HFF-Myc (cell line): Measurements from ENCODE around the gene RDH5.

Experiments
- DNase-seq: peaks from one replicate; pipeline ENCODE4 v3.0.0-alpha.2; 2011; ENCODE audit warnings: low read depth; ENCODE audit errors: extremely low read depth
- H3K4me3 ChIP-seq: replicated peaks from 2 replicates; pipeline ENCODE4 v1.5.1; 2011; ENCODE audit warnings: low read depth, mild to moderate bottlenecking, control low read depth, low read length
- TF ChIP-seq, protein P1 (sequence below): IDR thresholded peaks from 2 replicates; pipeline ENCODE4 v1.5.1; 2012; ENCODE audit warnings: mild to moderate bottlenecking, low read depth, low read length, control low read depth; ENCODE audit errors: missing control alignments

The RDH5 gene

DNA sequence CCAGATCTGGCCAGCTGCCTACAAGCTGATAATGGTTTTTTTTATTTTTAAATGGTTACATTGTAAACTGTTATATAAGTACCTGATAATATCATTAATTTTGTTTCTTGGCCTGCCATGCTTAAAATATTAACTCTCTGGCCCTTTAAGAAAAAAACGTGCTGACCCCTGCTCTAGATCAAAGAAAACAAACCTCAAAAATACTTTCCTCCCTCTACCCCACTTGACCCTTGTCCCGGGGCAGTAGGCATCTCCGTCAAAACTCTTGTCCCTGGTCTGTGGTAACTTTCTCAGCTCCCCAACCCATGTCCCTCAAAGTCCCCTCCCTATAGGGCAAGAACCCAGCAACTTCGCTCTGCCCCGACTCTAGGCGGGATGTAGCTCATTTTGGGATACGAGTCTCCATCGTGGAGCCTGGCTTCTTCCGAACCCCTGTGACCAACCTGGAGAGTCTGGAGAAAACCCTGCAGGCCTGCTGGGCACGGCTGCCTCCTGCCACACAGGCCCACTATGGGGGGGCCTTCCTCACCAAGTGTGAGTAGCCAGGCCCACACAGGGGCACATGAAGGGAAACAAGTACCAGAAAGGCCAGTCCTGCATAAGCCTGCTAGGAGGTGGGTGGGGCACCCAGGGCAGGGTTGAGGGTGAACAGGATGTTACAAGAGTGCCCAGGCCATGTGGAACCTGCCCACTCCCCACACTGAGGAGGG is 3.5 kb downstream of the RDH5 start:
- H3K4me3 ChIP-seq: no peak overlapping the region
- DNase-seq: no peak
- TF ChIP-seq, protein P1, sequence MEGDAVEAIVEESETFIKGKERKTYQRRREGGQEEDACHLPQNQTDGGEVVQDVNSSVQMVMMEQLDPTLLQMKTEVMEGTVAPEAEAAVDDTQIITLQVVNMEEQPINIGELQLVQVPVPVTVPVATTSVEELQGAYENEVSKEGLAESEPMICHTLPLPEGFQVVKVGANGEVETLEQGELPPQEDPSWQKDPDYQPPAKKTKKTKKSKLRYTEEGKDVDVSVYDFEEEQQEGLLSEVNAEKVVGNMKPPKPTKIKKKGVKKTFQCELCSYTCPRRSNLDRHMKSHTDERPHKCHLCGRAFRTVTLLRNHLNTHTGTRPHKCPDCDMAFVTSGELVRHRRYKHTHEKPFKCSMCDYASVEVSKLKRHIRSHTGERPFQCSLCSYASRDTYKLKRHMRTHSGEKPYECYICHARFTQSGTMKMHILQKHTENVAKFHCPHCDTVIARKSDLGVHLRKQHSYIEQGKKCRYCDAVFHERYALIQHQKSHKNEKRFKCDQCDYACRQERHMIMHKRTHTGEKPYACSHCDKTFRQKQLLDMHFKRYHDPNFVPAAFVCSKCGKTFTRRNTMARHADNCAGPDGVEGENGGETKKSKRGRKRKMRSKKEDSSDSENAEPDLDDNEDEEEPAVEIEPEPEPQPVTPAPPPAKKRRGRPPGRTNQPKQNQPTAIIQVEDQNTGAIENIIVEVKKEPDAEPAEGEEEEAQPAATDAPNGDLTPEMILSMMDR: no peak

DNA sequence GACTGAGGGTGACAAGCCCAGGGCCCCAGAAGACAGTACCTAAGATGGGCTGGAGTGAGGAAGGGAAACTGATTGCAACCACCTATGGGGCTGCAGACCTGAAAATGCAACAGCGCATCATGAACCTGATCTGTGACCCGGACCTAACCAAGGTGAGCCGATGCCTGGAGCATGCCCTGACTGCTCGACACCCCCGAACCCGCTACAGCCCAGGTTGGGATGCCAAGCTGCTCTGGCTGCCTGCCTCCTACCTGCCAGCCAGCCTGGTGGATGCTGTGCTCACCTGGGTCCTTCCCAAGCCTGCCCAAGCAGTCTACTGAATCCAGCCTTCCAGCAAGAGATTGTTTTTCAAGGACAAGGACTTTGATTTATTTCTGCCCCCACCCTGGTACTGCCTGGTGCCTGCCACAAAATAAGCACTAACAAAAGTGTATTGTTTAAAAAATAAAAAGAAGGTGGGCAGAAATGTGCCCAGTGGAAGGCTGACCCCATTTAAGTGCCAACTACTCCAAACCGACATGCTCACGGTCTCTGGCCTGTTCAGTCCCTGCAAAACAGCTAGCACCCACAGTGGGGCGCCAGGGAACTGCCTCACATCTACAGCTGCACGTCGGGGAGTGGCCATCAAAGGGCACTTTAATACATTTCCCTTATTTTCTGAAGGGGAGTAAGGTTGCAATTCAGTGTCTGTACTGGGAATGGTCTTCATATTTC is 4.2 kb downstream of the RDH5 start:
- no peak for DNase-seq
- H3K4me3 ChIP-seq: no peak overlapping the region

DNA sequence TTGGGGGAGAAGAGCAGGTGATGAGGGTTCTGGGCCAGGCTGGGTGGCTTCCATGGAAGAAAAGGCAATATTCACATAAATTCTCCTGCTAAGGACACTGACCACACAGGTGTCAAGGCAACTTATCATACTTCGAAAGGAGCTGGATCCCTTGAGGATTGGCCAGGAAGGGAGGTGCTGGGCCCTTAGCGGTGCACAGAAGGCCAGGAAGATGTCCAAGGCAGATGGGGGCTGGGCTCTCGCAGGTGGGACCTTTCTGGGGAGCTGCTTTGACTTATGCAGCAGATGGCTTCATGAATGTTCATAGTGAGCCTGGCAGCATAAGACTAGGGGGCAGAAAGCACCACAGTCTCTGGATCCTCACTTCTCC is 4.7 kb downstream of the RDH5 start:
- TF ChIP-seq, protein P1: no peak
- no peak overlapping the region for H3K4me3 ChIP-seq
- no peak for DNase-seq

More for the DNA sequence above, 4.2 kb downstream of the RDH5 start:
- TF ChIP-seq, protein P1: peak; percentile 69

DNA sequence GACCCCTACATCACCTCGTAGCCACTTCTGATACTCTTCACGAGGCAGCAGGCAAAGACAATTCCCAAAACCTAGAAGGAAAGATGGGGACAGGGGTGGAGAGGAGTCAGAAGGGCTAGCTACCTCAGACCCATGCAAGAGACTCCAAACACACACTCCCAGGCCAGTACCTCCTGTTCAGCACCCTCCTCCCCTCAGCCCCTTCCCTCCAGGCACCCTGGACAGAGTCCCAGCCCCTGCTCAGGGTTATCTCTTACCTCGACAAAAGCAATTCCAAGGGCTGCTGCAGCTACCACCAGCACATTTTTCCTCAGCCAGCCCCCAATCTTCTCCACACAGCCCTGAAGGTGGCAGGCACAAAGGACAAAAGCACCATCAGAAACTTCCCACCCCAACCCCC is 5.4 kb downstream of the RDH5 start:
- no peak overlapping the region for H3K4me3 ChIP-seq
- DNase-seq: no peak

DNA sequence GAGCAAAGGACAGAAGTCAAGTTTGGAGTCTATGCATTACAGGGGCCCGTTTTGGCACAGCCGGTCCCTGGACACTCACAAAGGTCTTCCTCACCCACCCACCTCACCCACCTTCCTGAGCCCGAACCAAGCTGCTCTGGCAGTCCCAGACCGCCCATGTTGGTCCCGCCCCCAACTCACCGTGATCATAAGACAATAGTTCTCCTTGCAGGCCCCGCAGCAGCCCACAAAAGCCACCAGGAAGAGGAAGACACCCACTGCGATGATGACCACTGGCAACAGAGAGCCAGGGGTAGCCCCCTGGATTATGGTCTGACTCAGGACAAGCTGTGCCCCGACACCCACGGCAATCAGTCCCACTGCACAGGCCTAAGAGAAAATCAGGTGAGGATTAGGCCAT is 6.8 kb downstream of the RDH5 start:
- TF ChIP-seq, protein P1: no peak
- H3K4me3 ChIP-seq: peak overlapping the region; percentile 70
- no peak for DNase-seq

More for the DNA sequence above, 5.4 kb downstream of the RDH5 start:
- TF ChIP-seq, protein P1: no peak

DNA sequence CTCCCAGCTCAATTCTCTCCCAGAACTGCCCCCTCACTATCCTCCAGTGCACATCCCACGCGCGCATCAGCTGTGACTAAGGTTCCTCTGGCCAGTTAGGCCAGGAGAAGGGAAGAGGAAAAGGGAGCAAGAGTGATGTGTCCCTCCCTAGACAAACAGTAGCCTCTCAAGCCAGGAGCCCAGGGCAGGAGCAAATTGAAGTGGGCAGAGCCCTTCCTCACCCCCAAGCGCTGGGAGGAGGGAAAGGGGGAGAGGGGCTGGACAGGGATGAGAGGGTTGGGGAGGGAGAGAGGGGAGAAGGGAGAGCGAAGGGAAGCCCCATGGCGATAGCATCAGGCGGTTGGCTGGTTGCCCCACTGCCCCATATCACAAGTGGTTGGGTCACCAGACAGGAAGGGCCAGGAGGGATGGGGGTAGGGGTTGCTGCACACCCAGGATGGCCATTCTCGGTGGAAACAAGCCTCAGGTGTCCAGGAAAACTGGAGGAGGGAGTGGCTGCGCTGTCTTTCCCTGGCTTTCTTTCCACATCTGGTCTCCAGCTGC is 7.5 kb downstream of the RDH5 start:
- peak overlapping the region; percentile 70 for H3K4me3 ChIP-seq
- DNase-seq: no peak
- TF ChIP-seq, protein P1: no peak
